ENCODE results near the gene ATP5F1A.

Gene ATP5F1A

GRCh38 chr18:46113751-46114150, 15.7 kb upstream of the ATP5F1A start:
- Histone ChIP-seq H3K4me3 (ENCODE audit: low read length) (no peak overlapping the region), H3K79me2 (ENCODE audit: low read length) (no peaks in the 10 kb centered on the region), H3K9me3 (replicated peaks; ENCODE audit: insufficient read depth, low read length) (no peaks in the 10 kb centered on the region), H3K9me2 (replicated peaks; ENCODE audit: insufficient read depth, low read length) (no peaks in the 10 kb centered on the region), H3F3A (ENCODE audit: insufficient read depth, low read length) (no peaks in the 10 kb centered on the region; the same call in 1 of the 2 replicates), H4K20me1 (ENCODE audit: insufficient read depth, low read length) (no peaks in the 10 kb centered on the region), H3K27me3 (replicated peaks; ENCODE audit: insufficient read depth, low read length) (no peaks in the 10 kb centered on the region), H3K9ac (ENCODE audit: low read length) (no peak overlapping the region), H3K4me1 (ENCODE audit: low read length) (no peaks in the 10 kb centered on the region), H3K27ac (ENCODE audit: low read length) (no peak overlapping the region), H3K4me2 (ENCODE audit: low read depth, low read length) (no peak overlapping the region), H2AFZ (ENCODE audit: low read length) (no peak overlapping the region), H3K36me3 (replicated peaks; ENCODE audit: insufficient read depth, low read length) (no peaks in the 10 kb centered on the region)
- DNase-seq: no peak
- no peak for TF ChIP-seq EZH2 (optimal IDR thresholded peaks at IDR 0.05; ENCODE audit: low read depth, low read length)

- H3K9ac ChIP-seq (ENCODE audit: low read length): no peak overlapping the region
- H3K4me2 ChIP-seq (ENCODE audit: low read depth, low read length): no peak overlapping the region
- no peaks in the 10 kb centered on the region for H3K36me3 ChIP-seq (replicated peaks; ENCODE audit: insufficient read depth, low read length)
- H3K27me3 ChIP-seq (replicated peaks; ENCODE audit: insufficient read depth, low read length): no peaks in the 10 kb centered on the region
- no peak overlapping the region for H2AFZ ChIP-seq (ENCODE audit: low read length)
- DNase-seq: no peak
- H4K20me1 ChIP-seq (ENCODE audit: insufficient read depth, low read length): no peaks in the 10 kb centered on the region
- no peaks in the 10 kb centered on the region for H3K4me1 ChIP-seq (ENCODE audit: low read length)
- H3K79me2 ChIP-seq (ENCODE audit: low read length): 0 out of 2 replicates have a peak, but pooled peaks cover 5% of the 10 kb centered on the region
- TF ChIP-seq EZH2 (optimal IDR thresholded peaks at IDR 0.05; ENCODE audit: low read depth, low read length): no peak
- TF ChIP-seq CTCF (IDR thresholded peaks at IDR 0.05; ENCODE audit: low read length): no peak
- TF ChIP-seq EZH2phosphoT487 (IDR thresholded peaks at IDR 0.05; ENCODE audit: low read length): no peak
- no peaks in the 10 kb centered on the region for H3K9me2 ChIP-seq (replicated peaks; ENCODE audit: insufficient read depth, low read length)
- H3K9me3 ChIP-seq (replicated peaks; ENCODE audit: insufficient read depth, low read length): no peaks in the 10 kb centered on the region
- H3K4me3 ChIP-seq (ENCODE audit: low read length): no peak overlapping the region
- H3K27ac ChIP-seq (ENCODE audit: low read length): no peak overlapping the region
- no peaks in the 10 kb centered on the region for H3F3A ChIP-seq (ENCODE audit: insufficient read depth, low read length)
Measured at GRCh38 chr18:46110406-46110805, 12.3 kb upstream of the ATP5F1A start.

GRCh38 chr18:46109386-46109785, 11.3 kb upstream of the ATP5F1A start:
- Histone ChIP-seq H3K79me2 (ENCODE audit: low read length) (peaks cover 13% of the 10 kb centered on the region; the same call in 1 of the 2 replicates), H3K9ac (ENCODE audit: low read length) (no peak overlapping the region)

More at GRCh38 chr18:46109386-46109785, 11.3 kb upstream of the ATP5F1A start:
- no peak overlapping the region for H2AFZ ChIP-seq (ENCODE audit: low read length)
- TF ChIP-seq CTCF (IDR thresholded peaks at IDR 0.05; ENCODE audit: low read length): no peak
- no peak for TF ChIP-seq EZH2phosphoT487 (IDR thresholded peaks at IDR 0.05; ENCODE audit: low read length)
- no peak for TF ChIP-seq EZH2 (optimal IDR thresholded peaks at IDR 0.05; ENCODE audit: low read depth, low read length)
- no peaks in the 10 kb centered on the region for H3K9me2 ChIP-seq (replicated peaks; ENCODE audit: insufficient read depth, low read length)
- H3K9me3 ChIP-seq (replicated peaks; ENCODE audit: insufficient read depth, low read length): no peaks in the 10 kb centered on the region
- no peak overlapping the region for H3K27ac ChIP-seq (ENCODE audit: low read length)
- no peak overlapping the region for H3K4me3 ChIP-seq (ENCODE audit: low read length)
- H3K36me3 ChIP-seq (replicated peaks; ENCODE audit: insufficient read depth, low read length): no peaks in the 10 kb centered on the region
- no peaks in the 10 kb centered on the region for H3K27me3 ChIP-seq (replicated peaks; ENCODE audit: insufficient read depth, low read length)
- no peak for DNase-seq
- H3K4me1 ChIP-seq (ENCODE audit: low read length): peaks cover 2% of the 10 kb centered on the region; the same call in 1 of the 2 replicates
- H3F3A ChIP-seq (ENCODE audit: insufficient read depth, low read length): no peaks in the 10 kb centered on the region
- H3K4me2 ChIP-seq (ENCODE audit: low read depth, low read length): no peak overlapping the region
- H4K20me1 ChIP-seq (ENCODE audit: insufficient read depth, low read length): no peaks in the 10 kb centered on the region
